H1 (cell line): Measurements from ENCODE around the gene ACBD4. TPM values are rescaled to one million over a fixed set of nuclear protein-coding genes. Genes with fewer than 3 reads are reported as not detected.

ENCODE experiments used
- E2F6 ChIP-seq: IDR thresholded peaks from 2 replicates; pipeline ENCODE4 v1.6.1; 2012; ENCODE audit warnings: inconsistent platforms
- KDM4A ChIP-seq: IDR thresholded peaks from one replicate; pipeline ENCODE4 v1.7.1; 2012; ENCODE audit warnings: low read depth, mild to moderate bottlenecking, moderate library complexity, low read length, inconsistent platforms; ENCODE audit not compliant: severe bottlenecking
- SIN3A ChIP-seq, 2 experiments: IDR thresholded peaks in 1 of 2; conservative IDR thresholded peaks in 1 of 2; 2 replicates each; pipeline ENCODE4 v1.6.1; 2011 to 2012; ENCODE audit warnings: low read length in 2 of 2, improper control_type of control experiment in 1 of 2, low read depth in 1 of 2, mild to moderate bottlenecking in 1 of 2
- TBP ChIP-seq: IDR thresholded peaks from 2 replicates; pipeline ENCODE4 v1.6.1; 2011; ENCODE audit warnings: low read depth, low read length, improper control_type of control experiment
- polyA plus RNA-seq, 7 experiments: library from polyadenylated mRNA; depleted of rRNA in 3 of 7; stranded (reverse) in 5 of 7; unstranded in 2 of 7; fragments of >200 nt in 5 of 7; fragments of 200-250 nt in 2 of 7; gene quantifications; 1 replicate in 5 of 7; 2 replicates in 1 of 7; 4 replicates in 1 of 7; pipeline versions ENCODE4 v1.2.1 to v1.2.3, GENCODE V29; 2011 to 2013; ENCODE audit warnings: missing spikeins in 2 of 7, mixed read lengths in 2 of 7
- total RNA-seq: library from RNA; stranded (reverse); fragmentation: NEBNext Ultra II Directional; extraction: Animal tissue kit (Norgen Biotek cat#: 25700); gene quantifications from 2 replicates; pipeline ENCODE4 v1.2.1, GENCODE V29; 2021

The ACBD4 gene
- total and polyA plus RNA-seq, 2 of the 8 experiments (the other 6 are each of a cell fraction or from before 2014, with no cell fraction given), result 7.3 to 10.7 TPM

DNA sequence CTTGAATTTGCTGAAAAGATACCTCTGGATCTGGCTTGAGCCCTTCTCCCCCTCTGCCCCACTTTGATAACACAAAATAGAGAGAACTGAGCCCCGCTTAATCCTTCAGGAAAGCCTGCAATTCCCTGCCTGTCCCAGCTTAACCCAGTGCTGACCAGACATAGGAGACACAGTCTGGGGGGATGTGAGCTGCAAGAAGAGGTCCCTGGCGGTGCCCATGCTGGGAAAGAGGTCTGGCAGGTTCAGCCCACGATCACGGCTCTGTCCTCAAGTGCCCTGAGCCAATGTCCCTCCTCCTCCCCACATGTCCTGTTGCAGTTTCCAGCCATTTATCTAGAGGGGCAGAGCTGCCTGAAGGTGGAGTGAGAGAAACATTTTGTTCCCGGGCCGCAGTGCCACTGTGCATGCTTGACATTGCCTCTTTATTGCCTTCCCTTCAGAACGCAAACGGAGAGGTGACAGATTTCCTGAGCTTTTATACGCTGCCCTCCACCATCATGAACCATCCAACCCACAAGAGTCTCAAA, 32.2 kb upstream of the ACBD4 start (continued):
- TF ChIP-seq KDM4A, result no peak
- no peak for TF ChIP-seq TBP
- TF ChIP-seq SIN3A (conservative IDR thresholded peaks at IDR 0.05 in 1 of 2, IDR thresholded peaks at IDR 0.05 in 1 of 2; ENCODE audit: low read depth in 1 of 2, low read length in 2 of 2), result no peak
- TF ChIP-seq E2F6, result no peak
